GM12801 (cell line): Measurements from ENCODE around the gene TECPR1.

Experiments used
- TF ChIP-seq, protein P1 (sequence below): IDR thresholded peaks from one replicate; pipeline ENCODE4 v1.5.1; 2011; ENCODE audit warnings: control low read depth; ENCODE audit not compliant: insufficient read length; ENCODE audit errors: extremely low read depth

Gene TECPR1

DNA sequence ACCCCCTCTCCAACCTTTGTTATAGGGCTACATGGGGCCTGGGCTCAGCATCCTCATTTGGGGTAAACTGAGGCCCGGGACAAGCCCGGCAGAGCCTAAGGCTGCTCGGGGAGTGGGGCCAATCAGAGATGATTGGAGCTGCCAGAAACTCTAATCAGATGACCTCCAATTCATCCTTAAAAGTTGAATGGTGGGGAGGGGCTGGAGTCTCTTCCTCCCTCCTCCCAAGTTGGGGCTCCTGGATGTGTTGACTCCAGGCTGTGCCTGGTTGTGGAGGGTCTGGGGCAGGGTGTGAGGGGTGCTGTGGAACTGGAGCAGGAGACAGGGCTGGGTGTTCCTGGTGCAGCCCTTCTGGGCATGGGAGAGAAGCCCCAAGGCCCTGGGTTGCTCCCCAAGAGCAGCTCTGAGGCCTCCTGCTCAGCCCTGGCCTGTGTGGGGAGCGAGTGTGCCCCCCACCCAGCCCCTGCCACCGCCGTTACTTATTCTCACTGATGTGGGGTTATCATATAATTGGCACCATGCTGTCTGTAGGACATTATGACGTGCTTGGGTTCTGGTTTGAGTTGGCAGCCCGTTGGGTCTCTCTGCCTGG, 38.6 kb downstream of the TECPR1 start:
- TF ChIP-seq, protein P1, sequence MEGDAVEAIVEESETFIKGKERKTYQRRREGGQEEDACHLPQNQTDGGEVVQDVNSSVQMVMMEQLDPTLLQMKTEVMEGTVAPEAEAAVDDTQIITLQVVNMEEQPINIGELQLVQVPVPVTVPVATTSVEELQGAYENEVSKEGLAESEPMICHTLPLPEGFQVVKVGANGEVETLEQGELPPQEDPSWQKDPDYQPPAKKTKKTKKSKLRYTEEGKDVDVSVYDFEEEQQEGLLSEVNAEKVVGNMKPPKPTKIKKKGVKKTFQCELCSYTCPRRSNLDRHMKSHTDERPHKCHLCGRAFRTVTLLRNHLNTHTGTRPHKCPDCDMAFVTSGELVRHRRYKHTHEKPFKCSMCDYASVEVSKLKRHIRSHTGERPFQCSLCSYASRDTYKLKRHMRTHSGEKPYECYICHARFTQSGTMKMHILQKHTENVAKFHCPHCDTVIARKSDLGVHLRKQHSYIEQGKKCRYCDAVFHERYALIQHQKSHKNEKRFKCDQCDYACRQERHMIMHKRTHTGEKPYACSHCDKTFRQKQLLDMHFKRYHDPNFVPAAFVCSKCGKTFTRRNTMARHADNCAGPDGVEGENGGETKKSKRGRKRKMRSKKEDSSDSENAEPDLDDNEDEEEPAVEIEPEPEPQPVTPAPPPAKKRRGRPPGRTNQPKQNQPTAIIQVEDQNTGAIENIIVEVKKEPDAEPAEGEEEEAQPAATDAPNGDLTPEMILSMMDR: no peak

DNA sequence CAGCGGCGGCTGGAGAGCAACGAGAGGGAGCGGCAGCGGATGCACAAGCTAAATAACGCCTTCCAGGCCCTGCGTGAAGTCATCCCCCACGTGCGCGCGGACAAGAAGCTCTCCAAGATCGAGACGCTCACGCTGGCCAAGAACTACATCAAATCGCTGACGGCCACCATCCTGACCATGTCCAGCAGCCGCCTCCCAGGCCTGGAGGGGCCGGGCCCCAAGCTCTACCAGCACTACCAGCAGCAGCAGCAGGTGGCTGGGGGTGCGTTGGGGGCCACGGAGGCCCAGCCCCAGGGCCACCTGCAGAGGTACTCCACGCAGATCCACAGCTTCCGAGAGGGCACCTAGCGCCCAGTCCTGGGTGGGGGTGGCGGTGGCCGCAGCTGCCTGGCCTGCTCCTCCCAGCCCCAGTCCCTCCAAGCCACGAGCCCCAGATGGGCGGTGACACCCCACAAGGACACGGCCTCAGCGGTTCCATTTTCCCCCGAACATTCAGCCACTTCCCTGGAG, 39.4 kb downstream of the TECPR1 start:
- TF ChIP-seq, protein P1: no peak

DNA sequence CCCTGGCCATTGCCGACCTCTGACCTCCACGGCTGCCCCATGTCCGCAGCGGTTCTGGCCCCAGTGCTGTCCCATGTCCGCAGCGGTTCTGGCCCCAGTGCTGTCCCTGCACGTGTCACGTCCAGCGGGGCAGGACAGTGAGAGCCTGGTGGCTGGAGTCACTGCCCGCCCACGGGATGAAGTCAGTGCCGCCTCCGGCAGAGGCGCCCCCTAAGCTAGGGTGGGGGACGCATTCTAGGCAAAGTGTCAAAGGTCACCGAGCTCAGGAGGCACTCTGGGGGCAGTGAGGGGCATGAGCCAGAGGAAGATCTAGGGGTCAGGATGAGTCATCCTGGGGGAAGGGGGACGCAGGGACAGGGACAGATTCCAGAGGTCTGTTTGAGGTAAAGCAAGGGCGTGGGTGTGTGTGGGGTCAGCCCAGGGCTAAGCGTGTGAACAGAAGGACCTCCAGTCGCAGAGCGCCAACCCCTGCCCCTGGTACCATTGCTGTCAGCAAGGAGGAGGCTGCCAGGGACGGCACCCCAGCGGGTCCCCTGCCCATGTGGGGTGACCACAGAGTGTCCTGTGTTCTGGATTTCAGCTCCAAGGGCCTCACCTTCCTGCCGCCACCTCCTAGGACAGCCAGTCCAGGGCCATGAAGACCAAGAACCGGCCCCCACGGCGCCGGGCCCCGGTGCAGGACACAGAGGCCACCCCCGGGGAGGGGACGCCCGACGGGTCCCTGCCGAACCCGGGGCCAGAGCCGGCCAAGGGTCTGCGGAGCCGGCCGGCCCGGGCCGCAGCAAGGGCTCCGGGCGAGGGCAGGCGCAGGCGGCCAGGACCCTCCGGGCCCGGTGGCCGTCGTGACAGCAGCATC, 40.1 kb downstream of the TECPR1 start:
- TF ChIP-seq, protein P1: no peak

DNA sequence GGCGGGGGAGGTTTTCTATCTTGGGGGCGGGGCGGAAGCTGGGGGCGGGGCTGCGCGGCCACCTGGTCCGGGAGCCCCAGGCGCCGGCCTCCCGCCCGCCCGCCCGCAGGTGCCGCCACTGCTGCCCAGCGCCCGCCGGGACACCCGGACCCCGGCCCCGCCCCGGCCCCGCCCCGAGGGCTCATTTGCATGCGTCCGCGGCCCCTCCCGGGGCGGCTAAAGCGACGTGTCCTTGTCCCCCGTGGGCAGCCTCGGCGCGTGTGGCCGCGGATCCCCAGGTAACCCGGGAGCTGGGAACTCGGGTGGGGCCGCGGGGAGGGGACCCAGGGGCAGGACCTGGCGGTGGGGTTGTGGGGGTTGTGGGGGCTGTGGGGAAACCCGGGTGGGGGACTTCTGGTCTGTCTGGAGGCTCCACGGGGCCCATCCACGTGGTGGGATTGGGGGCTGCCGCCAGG, 40.8 kb downstream of the TECPR1 start, which contains the start of gene BHLHA15:
Gene BHLHA15 (plus strand): TSS at position 219 of the 455 bp plus-strand sequence. CDS start 871 bp downstream, outside the sequence.
- TF ChIP-seq, protein P1: no peak

DNA sequence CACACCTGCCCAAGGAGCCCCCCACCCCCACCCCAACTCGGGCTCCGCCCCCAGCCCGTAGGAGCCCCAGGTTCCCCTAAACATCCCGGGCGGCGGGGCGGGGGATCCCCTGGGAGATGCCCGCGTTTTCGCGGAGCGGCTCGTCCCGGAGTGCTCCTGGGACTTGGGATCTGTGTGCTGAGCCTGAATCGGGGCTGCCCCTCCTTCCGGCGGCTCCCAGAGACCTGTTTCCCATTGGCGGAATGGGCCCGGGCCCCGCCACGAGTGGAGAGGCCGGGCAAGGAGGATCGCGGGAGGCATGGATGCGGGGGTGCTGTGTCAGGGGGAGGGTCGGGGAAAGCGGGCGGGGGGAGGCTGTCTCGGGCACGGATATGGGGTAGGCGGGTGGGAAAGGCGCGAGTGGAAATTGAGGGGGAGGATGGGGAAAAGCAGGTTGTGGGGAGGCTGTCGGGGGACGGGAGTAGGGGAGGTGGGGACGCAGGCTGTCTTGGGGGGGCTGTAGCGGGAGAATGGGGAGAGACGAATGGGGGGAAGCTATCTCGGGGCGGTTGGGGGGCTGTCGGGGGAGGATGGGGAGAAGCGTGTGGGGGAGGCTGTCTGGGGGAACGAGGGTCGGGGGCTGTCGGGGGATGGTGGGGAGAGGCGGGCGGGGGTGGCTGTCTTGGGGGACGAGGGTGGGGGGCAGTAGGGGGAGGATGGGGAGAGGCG, 41.4 kb downstream of the TECPR1 start:
- TF ChIP-seq, protein P1: no peak

DNA sequence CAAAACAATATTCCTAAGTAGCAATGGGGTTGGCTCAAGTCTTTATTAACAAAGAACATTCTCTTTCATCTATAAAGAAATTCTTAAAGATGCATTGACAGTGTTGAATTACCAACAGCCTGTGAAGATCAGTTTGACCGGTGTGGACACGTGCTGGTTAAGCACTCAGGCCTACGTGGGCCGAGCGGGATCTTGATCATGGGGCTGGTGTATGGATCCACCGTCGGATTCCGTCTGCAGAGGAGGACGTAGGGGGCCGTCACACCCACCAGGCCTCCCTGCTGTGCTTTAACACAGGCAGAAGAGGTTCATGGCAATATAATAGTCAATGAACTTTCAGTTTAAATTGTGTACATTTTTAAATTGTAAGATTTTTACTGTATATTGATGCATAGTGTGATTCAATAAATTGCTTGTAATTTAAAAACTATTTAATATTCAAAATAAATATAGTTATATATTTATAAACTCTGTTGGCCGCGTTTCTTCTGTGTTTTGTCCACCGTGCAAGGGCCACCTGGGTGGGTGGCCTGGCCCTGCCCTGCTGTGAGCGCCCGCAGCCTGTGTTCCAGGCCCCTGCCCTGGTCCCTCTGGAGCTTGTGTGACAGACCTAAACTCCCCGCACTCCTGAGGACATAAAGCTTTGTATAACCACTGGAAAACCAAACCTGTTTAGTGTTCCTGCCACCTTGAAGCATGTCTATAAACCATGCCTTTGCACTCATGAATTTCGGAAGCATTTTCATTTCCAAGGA, 42.7 kb downstream of the TECPR1 start:
- TF ChIP-seq, protein P1: no peak
